Uterus (tissue), 2 donors: ENCODE measurements around the gene PRIMA1.

Experiments used
- CTCF ChIP-seq, 4 experiments: fragments of 200-600 bp in 2 of 4; fragments of 450-650 bp in 2 of 4; sonication (generic) in 2 of 4; IDR thresholded peaks; one replicate each; pipeline ENCODE4 v1.5.1; 2016 to 2019; ENCODE audit warnings: antibody characterized with exemption in 4 of 4, mild to moderate bottlenecking in 2 of 4, moderate library complexity in 1 of 4
- POLR2A ChIP-seq, 2 donors: fragments of 450-650 bp; IDR thresholded peaks; one replicate each; pipeline ENCODE4 v1.6.1; 2016; ENCODE audit warnings: antibody characterized with exemption in 2 of 2, mild to moderate bottlenecking in 1 of 2, moderate library complexity in 1 of 2

GRCh38 chr14:93688239-93688666, 100.0 kb downstream of the PRIMA1 start:
- TF ChIP-seq CTCF (IDR thresholded peaks at IDR 0.05), result no peak
- TF ChIP-seq POLR2A (IDR thresholded peaks at IDR 0.05), result no peak
